Fibroblast of lung (primary cell): ENCODE results near the gene PRKCA. TPM values are rescaled to one million over a fixed set of nuclear protein-coding genes. Genes with fewer than 3 reads are reported as not detected.

ENCODE experiments used
- DNase-seq, 2 donors: peaks; one replicate each; pipeline versions ENCODE4 v3.0.0 to v3.0.0-alpha.2; 2010; ENCODE audit warnings: low read depth in 2 of 2
- H2AFZ ChIP-seq: 2 replicates; pipeline ENCODE4 v1.5.1; 2012; ENCODE audit warnings: low read length, control low read depth, inconsistent platforms
- H3K27ac ChIP-seq: 2 replicates; pipeline ENCODE4 v1.5.1; 2011; ENCODE audit warnings: low read length, control low read depth; ENCODE audit not compliant: insufficient read depth
- H3K27me3 ChIP-seq: 2 replicates; pipeline ENCODE4 v1.5.1; 2011; ENCODE audit warnings: mild to moderate bottlenecking, low read length; ENCODE audit not compliant: control insufficient read depth, insufficient read depth
- H3K36me3 ChIP-seq: 2 replicates; pipeline ENCODE4 v1.5.1; 2011; ENCODE audit warnings: low read length; ENCODE audit not compliant: control insufficient read depth, insufficient read depth
- H3K4me1 ChIP-seq: 2 replicates; pipeline ENCODE4 v1.5.1; 2011; ENCODE audit warnings: low read length; ENCODE audit not compliant: control insufficient read depth, insufficient read depth; ENCODE audit errors: extremely low read depth
- H3K4me2 ChIP-seq: 2 replicates; pipeline ENCODE4 v1.5.1; 2011; ENCODE audit warnings: low read length, control low read depth; ENCODE audit not compliant: insufficient read depth; ENCODE audit errors: extremely low read depth
- H3K4me3 ChIP-seq, 4 experiments: fragments of 200-600 bp in 1 of 4; sonication (generic) in 1 of 4; replicated peaks in 1 of 4; 2 replicates each; pipeline ENCODE4 v1.5.1; 2011 to 2016; ENCODE audit warnings: low read length in 4 of 4, low read depth in 3 of 4, mild to moderate bottlenecking in 3 of 4, control low read depth in 2 of 4, inconsistent platforms in 1 of 4, mixed read lengths in 1 of 4; ENCODE audit not compliant: insufficient read depth in 1 of 4; ENCODE audit errors: control extremely low read depth in 1 of 4
- H3K79me2 ChIP-seq: 2 replicates; pipeline ENCODE4 v1.5.1; 2012; ENCODE audit warnings: mild to moderate bottlenecking, low read length, inconsistent platforms; ENCODE audit not compliant: control insufficient read depth, insufficient read depth
- H3K9ac ChIP-seq: 2 replicates; pipeline ENCODE4 v1.5.1; 2011; ENCODE audit warnings: mild to moderate bottlenecking, low read length, control low read depth; ENCODE audit not compliant: insufficient read depth
- H3K9me3 ChIP-seq: 2 replicates; pipeline ENCODE4 v1.5.1; 2012; ENCODE audit warnings: low read depth, low read length; ENCODE audit not compliant: control insufficient read depth, insufficient read depth
- H4K20me1 ChIP-seq: 2 replicates; pipeline ENCODE4 v1.5.1; 2011; ENCODE audit warnings: low read length; ENCODE audit not compliant: control insufficient read depth, insufficient read depth; ENCODE audit errors: extremely low read depth
- CTCF ChIP-seq, 2 donors: IDR thresholded peaks in 1 of 2; conservative IDR thresholded peaks in 1 of 2; 1 replicate in 1 of 2; 2 replicates in 1 of 2; pipeline ENCODE4 v1.5.1; 2011 to 2012; ENCODE audit warnings: low read length in 2 of 2, control low read depth in 1 of 2, inconsistent platforms in 1 of 2, low read depth in 1 of 2, mild to moderate bottlenecking in 1 of 2
- EZH2 ChIP-seq: IDR thresholded peaks from 2 replicates; pipeline ENCODE4 v1.5.1; 2012; ENCODE audit warnings: low read length, control low read depth, mild to moderate bottlenecking; ENCODE audit errors: missing control alignments
- polyA plus RNA-seq, 2 donors: library from polyadenylated mRNA; depleted of rRNA in 1 of 2; stranded (reverse) in 1 of 2; unstranded in 1 of 2; fragments of >200 nt; gene quantifications; 2 replicates each; pipeline ENCODE4 v1.2.1, GENCODE V29; 2011 to 2012; ENCODE audit warnings: missing spikeins in 1 of 2
- total RNA-seq: library from RNA; depleted of rRNA; stranded (reverse); fragments of >200 nt; gene quantifications from 2 replicates; pipeline ENCODE4 v1.2.1, GENCODE V29; 2014

Gene PRKCA
- total and polyA plus RNA-seq, 2 donors (not counting 1 experiment from before 2014, with no cell fraction given): 34.0 to 74.2 TPM

- Histone ChIP-seq H3K4me3 (no peak overlapping the region), H3K27me3 (no peaks in the 10 kb centered on the region), H3K27ac (no peak overlapping the region), H3K4me1 (peaks cover 19% of the 10 kb centered on the region), H3K4me2 (no peak overlapping the region), H3K9ac (no peak overlapping the region), H3K9me3 (no peaks in the 10 kb centered on the region), H3K79me2 (no peaks in the 10 kb centered on the region), H2AFZ (no peak overlapping the region), H4K20me1 (no peaks in the 10 kb centered on the region), H3K36me3 (no peaks in the 10 kb centered on the region)
- TF ChIP-seq CTCF (conservative IDR thresholded peaks at IDR 0.05 in 1 of 2, IDR thresholded peaks at IDR 0.05 in 1 of 2; ENCODE audit: low read depth in 1 of 2, low read length in 2 of 2) (no peak), EZH2 (no peak)
- no peak for DNase-seq
Measured at GRCh38 chr17:66277191-66277590, 25.2 kb upstream of the PRKCA start.

- DNase-seq: peak in 1 of 2 donors; percentile 20
- Histone ChIP-seq H3K36me3 (no peaks in the 10 kb centered on the region), H3K27ac (no peak overlapping the region), H3K9me3 (no peaks in the 10 kb centered on the region), H3K27me3 (no peaks in the 10 kb centered on the region), H3K79me2 (no peaks in the 10 kb centered on the region), H4K20me1 (no peaks in the 10 kb centered on the region), H3K4me1 (no peaks in the 10 kb centered on the region), H3K4me3 (no peak overlapping the region), H2AFZ (no peak overlapping the region), H3K4me2 (no peak overlapping the region), H3K9ac (no peak overlapping the region)
- TF ChIP-seq EZH2 (no peak), CTCF (conservative IDR thresholded peaks at IDR 0.05 in 1 of 2, IDR thresholded peaks at IDR 0.05 in 1 of 2; ENCODE audit: low read depth in 1 of 2, low read length in 2 of 2) (no peak)
Measured at GRCh38 chr17:66281661-66282369, 20.6 kb upstream of the PRKCA start.

GRCh38 chr17:66283296-66283934, 19.0 kb upstream of the PRKCA start:
- no peak for TF ChIP-seq CTCF (conservative IDR thresholded peaks at IDR 0.05 in 1 of 2, IDR thresholded peaks at IDR 0.05 in 1 of 2; ENCODE audit: low read depth in 1 of 2, low read length in 2 of 2)
- TF ChIP-seq EZH2: no peak
- no peak overlapping the region for H2AFZ ChIP-seq
- DNase-seq: no peak
- H3K27ac ChIP-seq: no peak overlapping the region
- no peak overlapping the region for H3K4me3 ChIP-seq
- no peak overlapping the region for H3K9ac ChIP-seq
- no peaks in the 10 kb centered on the region for H3K79me2 ChIP-seq
- H3K4me2 ChIP-seq: no peak overlapping the region
- no peaks in the 10 kb centered on the region for H3K27me3 ChIP-seq
- H4K20me1 ChIP-seq: no peaks in the 10 kb centered on the region
- H3K9me3 ChIP-seq: no peaks in the 10 kb centered on the region
- no peaks in the 10 kb centered on the region for H3K36me3 ChIP-seq
- H3K4me1 ChIP-seq: no peaks in the 10 kb centered on the region
